GM21825 (cell line): ENCODE data around the gene TCN2.
"Not testable (repeated sequence)": the region's sequence is repeated elsewhere in the genome, so short reads cannot be mapped to it uniquely, and the experiment has no call there.

Source experiments
- ATAC-seq: cut with Tn5 transposase; IDR thresholded peaks from one replicate; pipeline ENCODE4 v1.9.1; 2021; ENCODE audit warnings: mild to moderate bottlenecking, moderate library complexity; ENCODE audit not compliant: unreplicated experiment

TCN2 gene

GRCh38 chr22:30643055-30643875 is 36.3 kb downstream of the TCN2 start:
- ATAC-seq = no peak

DNA sequence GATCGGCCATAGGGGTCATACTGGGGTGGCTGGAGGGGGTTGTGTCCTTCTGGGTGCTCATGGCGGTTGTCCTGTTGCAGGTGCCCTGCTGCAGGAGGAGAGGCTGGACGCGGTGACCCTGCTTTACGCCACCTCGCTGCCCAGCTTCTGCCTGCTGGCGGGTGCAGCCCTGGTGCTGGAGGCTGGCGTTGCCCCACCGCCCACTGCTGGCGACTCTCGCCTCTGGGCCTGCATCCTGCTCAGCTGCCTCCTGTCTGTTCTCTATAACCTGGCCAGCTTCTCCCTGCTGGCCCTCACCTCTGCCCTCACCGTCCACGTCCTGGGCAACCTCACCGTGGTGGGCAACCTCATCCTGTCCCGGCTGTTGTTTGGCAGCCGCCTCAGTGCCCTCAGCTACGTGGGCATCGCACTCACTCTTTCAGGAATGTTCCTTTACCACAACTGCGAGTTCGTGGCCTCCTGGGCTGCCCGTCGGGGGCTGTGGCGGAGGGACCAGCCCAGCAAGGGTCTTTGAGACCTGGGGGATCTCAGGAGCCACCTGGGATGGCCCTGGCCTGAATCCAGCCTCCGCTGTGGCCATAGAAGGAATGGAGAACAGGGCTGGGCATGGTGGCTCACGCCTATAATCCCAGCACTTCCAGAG is 39.7 kb downstream of the TCN2 start:
- ATAC-seq = no peak

DNA sequence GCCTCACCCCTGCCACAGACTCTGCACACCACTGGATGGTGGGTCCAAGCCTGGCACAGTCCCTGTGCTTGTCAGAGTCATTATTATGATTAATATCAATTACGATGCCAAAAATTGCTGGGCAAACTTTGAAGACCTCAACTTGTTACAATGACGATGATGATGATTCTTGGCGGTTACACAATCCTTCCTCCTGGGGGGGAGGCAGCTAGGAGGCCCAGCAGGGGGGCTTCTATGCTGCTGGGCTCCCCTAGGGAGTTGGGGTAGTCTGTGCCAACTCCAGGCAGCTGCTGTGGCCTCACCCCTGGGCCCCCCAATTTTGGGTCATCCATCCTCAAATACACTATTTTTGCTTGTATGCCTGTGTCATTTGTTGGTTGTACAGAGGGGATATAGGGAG is 40.6 kb downstream of the TCN2 start:
- no peak for ATAC-seq

GRCh38 chr22:30648825-30649224 is 41.9 kb downstream of the TCN2 start:
- ATAC-seq = no peak

- peak; percentile 66 for ATAC-seq
Observed at GRCh38 chr22:30649430-30650007, 42.5 kb downstream of the TCN2 start.

GRCh38 chr22:30650508-30651116 is 43.6 kb downstream of the TCN2 start:
- ATAC-seq = no peak

GRCh38 chr22:30652852-30653251 is 45.9 kb downstream of the TCN2 start:
- no peak for ATAC-seq

- no peak for ATAC-seq
Observed at GRCh38 chr22:30654361-30654760, 47.4 kb downstream of the TCN2 start.

- ATAC-seq = no peak
Observed at GRCh38 chr22:30655532-30655931, 48.6 kb downstream of the TCN2 start.

DNA sequence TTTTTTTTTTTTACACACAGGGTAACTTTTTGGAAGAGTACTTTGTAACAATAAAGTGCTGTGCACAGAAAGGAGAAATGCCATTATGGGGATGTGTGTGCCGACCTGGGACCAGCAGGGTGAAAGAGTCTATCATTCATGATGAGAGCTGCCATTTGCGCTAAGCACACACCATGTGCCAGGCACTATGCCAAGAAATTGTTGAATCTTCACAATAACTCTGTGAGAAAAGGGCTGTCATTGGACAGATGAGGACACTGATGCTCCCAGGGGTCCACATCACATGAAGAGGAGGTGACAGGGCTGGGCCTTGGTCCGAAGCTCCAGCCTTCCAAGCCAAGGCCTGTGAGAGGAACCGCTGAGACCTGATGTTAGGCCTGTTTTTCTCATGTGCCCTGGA is 55.1 kb downstream of the TCN2 start:
- ATAC-seq = no peak

GRCh38 chr22:30664798-30665197 is 57.8 kb downstream of the TCN2 start:
- no peak for ATAC-seq

- no peak for ATAC-seq
Observed at GRCh38 chr22:30665266-30665665, 58.3 kb downstream of the TCN2 start.

DNA sequence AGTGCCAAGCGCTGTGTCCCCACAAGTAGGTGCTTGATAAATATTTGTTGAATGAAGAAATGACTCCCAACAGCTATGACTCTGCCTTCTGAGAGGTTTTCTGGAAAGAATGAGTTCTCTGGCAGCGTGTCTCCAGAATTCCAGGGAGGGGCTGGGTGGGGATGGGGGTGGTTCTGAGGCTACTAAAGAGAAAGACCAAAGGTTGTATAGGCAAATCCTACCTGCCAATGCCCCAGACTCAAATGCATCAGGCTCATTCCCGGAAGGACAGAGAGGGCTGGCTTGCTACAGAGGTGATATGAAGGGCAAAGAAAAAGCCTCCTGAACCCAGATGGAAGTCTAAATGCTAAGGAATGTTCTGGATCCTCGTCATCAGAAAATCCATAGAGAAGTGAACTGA is 58.8 kb downstream of the TCN2 start:
- ATAC-seq = no peak

DNA sequence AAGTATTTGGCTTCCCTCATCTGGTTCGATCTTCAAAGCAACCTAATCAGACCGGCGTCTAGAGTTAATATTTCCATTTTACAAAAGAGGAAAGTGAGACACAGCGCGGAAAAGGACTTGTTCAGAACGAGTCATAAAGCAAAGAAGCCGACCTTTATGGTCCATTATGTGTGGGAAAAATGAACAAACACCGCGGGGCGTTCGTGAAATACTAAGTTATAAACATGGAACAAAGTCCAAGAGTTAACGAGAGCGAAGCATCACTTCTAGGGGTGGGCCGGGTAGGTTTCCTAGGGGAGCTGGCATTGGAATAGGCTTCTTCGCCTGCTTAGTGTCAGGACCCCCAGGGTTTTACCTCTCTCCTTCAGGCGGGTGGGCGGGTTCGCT is 60.1 kb downstream of the TCN2 start:
- ATAC-seq = no peak

DNA sequence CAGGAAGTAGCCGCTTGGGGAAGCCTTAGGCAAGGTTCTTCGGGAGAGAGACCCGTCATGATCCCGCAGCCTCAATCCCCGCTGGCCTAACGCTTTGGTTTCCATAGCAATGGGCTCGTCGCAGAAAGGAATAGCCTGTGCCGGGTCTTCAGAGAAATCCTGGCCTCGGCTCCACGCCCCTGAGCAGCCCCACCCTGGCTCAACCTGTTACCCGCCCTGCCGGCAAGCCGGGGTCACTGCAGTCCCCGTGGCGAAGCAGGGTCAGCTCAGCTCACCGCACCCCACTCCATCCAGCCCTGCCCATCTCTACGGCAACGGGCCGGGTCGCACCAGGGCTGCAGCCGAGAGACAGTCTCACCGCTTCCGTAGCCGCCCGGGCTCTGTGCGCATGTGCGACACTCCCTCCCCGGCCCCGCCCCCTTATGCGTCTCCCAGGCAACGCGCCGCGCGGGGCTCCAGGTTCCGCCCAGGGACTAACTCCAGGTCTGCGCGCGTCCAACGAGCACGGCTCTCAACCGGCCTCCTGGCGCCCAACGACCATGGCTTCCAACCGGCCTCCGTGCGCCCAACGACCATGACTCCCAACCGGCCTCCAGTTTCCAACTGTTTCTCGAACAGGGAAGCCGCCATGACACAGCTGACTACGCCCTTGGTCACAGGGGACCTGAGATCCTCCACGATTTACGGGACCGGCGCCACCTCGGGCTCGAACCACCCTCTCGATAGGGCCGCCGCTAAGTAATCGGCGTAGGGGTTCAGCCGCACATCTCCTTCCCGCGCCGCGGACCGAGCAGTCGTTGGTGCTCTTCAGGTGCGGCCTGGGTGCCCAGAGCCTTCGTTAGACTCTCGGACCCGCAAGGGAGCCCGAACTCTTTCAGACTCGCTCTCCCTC is 60.8 kb downstream of the TCN2 start, which contains the start of gene DUSP18:
Gene DUSP18 (minus strand): TSS at position 382 of the 892 bp plus-strand sequence. CDS start 3,872 bp downstream, outside the sequence.
- ATAC-seq = peak; percentile 80

GRCh38 chr22:30668386-30668710 is 61.4 kb downstream of the TCN2 start:
- ATAC-seq = no peak

- no peak for ATAC-seq
Observed at GRCh38 chr22:30671071-30671470, 64.1 kb downstream of the TCN2 start.

DNA sequence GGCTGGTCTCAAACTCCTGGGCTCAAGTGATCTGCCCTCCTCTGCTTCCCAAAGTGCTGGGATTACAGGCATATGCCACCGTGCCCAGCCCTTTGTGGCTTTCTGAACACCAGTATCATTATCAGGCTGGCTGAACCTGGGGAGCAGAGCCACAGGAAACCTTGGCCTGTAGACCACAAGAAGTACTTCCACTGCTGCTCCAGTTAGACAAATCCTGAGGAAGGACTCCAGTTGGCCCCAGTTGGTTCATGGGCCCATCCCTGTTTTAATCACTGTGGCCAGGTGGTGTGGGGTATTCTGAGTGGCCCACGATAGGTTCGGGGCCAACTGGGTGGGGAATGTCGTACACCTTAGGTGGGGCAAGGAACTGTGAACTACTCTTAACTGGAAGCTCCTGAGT is 66.2 kb downstream of the TCN2 start:
- ATAC-seq = no peak

DNA sequence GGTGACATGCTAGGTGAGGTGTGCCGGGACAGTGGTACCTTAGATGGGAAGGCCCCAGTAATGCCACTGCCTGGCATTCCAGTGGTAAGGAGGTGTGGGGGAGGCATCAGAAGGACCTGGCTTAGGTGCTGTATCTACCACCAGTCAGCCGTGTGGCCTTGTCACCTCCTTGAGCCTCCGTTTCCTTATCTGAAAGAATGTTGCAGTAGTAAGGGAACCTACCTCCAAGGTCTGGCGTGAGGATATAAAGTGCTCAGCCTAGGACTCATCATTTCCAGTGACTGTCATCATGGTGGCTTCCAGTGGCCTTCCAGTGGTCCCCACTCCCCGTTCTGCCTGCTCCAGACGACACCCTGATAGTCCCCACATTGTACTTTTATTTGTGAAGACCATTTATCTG is 67.5 kb downstream of the TCN2 start:
- no peak for ATAC-seq

DNA sequence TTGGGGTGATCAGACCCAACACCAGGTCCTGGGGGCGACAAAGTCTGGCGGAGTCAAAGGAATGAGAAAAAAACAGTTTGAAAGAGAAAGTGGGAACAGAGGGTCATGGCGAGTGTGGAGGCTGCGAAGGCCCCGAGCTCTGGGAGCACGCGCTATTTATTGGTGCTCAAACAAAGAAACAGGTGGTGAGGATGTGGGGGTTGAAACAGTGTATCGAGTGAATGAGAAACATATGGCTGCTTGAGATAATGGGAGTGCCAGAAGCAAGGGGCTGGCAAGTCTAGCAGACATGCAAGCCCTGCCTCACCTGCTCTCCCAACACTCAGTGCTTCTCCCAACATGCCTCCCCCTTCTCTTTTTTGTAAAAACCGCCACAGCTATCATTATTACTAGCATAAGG is 68.5 kb downstream of the TCN2 start:
- no peak for ATAC-seq

DNA sequence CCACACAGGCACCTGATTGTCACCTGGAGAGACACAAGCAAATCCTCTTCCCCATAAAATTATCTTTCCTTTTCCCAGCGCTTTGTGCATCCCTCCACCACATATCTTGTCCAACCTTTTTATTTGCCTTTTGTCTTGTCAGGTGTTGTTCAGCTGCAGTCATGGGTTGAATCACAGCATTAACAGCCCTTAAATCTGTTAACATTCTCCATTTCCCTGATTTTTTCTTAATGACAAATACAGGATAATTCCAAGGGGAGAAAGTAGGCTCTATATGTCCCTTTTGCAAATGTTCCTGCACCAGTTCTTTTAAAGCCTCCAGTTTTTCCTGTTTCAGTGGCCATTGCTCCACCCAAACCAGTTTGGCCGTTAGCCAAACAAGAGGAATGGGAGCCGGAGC is 69.6 kb downstream of the TCN2 start:
- ATAC-seq = not testable (repeated sequence)
